Right ventricle myocardium inferior (tissue), 1 donor: ENCODE results near the gene SLC25A40. TPM values are rescaled to one million over a fixed set of nuclear protein-coding genes. Genes with fewer than 3 reads are reported as not detected.
A peak's percentile ranks its signal among the peaks of the same experiment; 100 is the strongest.
"Not testable (repeated sequence)": the region's sequence is repeated elsewhere in the genome, so short reads cannot be mapped to it uniquely, and the experiment has no call there.

Experiments used
- ATAC-seq: fragments of 200-7000 bp; cut with Tn5 transposase; one replicate; pipeline ENCODE4 v1.9.1; 2020; ENCODE audit warnings: mild to moderate bottlenecking, moderate library complexity
- DNase-seq: peaks from one replicate; pipeline ENCODE4 v3.0.0; 2021; ENCODE audit errors: missing footprints
- intact Hi-C: fragments of 100-400 bp; cut with DNase I; formaldehyde crosslinking; loops from one replicate; pipeline ENCODE4 v1.11.0; 2022
- total RNA-seq: library from RNA; stranded (reverse); fragmentation: NEBNext Ultra II Directional; extraction: Animal tissue kit (Norgen Biotek cat#: 25700); gene quantifications from one replicate; pipeline ENCODE4 v1.2.1, GENCODE V29; 2021
- donor health status: DM: no; HTN: yes; CAD: no; lungs with severe emphysema.

SLC25A40 gene
- total RNA-seq, 1 donor from 2014 or later = 23.5 TPM

DNA sequence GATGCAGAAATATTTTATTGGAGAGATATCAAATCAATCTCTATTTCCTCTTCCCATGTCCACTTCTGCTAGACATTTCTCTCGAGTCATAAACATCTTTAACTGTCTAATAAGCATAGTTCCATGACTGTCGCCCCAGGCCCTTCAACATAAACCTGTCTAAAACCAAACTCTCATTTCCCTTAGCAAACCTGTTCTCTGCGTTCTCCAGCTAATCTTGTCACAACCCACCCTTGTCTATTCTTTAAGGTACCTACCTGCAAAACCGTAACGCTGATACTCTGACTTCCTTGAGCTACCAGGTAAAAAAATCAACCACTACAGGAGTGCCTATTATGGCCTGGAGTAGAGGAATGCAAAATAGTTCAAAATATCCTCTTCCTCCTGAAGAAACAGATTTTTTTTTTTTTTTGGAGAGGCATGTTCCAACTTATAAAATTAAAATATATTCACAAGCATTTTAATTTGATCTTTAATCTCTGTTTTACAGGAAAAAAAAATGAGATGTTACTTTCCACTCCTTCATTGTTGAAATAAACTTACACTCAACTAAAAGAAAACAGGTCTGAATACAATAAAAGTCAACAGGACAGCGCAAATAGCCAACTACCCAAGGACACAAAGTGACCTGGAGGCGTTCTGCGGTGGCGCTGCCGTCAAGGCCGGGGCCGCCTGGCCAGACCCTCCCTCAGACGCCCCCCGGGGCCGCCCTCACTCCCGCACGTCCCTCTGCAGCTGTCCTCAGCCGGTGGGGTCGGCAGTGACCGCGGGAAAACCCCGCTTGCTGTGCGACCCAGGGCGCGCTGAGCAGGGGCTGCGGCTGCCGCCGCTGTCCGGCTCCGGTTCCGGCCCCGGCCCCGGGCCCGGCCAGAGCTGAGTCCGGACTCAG is 765 bp downstream of the SLC25A40 start:
- intact Hi-C loops = loop anchor here (5.0 to 10.0 kb wide), 2 partner anchors 528 to 721 kb away; partner anchors contain the start of genes CROT and DMTF1
- ATAC-seq (peak; percentile 22), DNase-seq (peak; percentile 62)

DNA sequence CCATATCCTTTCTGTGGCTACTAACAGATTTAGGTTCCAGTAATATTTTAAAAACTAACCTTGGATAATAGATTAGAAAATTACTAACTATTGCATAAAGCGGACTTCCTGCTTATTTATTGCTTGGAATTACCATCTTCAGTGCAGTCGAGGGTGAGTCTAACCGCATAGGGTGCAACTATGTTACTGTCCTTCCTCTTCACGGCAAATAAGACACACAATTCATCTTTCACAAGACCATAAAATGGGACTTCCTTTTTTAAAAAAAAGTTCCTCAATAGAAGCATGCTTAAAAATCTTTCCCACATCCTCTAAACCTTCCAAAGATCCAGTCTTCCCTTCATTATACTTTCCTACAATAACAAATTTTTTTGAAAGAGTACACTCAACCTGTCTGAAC is 2.1 kb downstream of the SLC25A40 start:
- intact Hi-C loops = loop anchor here (10.0 kb wide), 1 partner anchor 719 kb away; the partner anchor contains the start of gene DMTF1
- ATAC-seq = no peak
- DNase-seq = no peak

DNA sequence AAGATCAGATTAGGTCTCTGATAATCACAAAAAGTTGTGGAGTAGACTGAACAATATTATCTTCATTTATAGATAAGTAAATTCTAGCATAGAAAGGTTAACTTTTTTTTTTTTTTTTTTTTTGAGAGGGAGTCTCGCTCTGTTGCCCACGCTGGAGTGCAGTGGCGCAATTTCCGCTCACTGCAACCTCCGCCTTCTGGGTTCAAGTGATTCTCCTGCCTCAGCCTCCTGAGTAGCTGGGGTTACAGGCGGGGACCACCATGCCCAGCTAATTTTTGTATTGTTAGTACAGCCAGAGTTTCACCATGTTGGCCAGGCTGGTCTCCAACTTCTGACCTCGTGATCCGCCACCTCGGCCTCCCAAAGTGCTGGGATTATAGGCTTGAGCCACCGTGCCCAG is 2.8 kb downstream of the SLC25A40 start:
- peak; percentile 65 for DNase-seq
- intact Hi-C loops = loop anchor here (10.0 kb wide), 1 partner anchor 719 kb away; the partner anchor contains the start of gene DMTF1
- ATAC-seq = not testable (repeated sequence)

DNA sequence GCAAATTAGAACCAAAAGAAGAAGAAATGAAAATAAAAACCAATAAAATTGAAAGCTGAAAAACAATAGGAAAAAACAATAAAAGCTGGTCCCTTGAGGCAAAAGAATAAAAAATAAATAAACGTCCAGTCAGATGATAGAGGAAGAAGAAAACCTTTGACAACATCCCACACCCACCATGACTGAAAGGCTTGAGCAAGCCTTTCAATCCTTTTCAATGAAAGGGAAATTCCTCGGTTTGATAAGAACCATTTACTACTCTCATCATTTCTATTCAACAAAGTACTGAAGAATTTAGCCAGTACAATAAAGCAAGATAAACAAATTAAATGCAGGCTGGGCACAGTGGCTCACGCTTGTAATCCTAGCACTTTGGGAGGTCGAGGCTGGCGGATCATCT is 3.8 kb downstream of the SLC25A40 start:
- no peak for ATAC-seq
- no peak for DNase-seq
- intact Hi-C loops = loop anchor here (10.0 kb wide), 1 partner anchor 718 kb away; the partner anchor contains the start of gene DMTF1

DNA sequence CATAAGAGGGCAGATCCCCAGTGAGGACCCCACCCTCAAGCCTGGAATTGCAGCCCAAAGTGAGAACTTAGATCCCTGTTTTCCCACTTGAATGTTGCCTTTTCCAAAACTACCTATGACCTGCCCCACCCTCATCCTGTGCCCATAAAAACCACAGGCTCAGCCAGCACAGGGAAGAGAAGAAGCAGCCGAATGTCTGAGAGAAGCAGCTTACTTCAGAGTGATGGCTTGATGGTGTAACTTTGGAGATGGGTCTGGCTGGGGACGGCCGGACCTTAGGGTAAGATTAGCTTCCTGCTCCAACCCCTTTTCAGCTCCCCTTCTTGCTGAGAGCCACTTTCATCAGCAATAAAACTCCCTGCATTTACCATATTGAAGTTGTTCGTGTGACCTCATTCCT is 5.7 kb downstream of the SLC25A40 start:
- no peak for DNase-seq
- intact Hi-C loops = loop anchor here (10.0 kb wide), 1 partner anchor 716 kb away; the partner anchor contains the start of gene DMTF1
- ATAC-seq = no peak

DNA sequence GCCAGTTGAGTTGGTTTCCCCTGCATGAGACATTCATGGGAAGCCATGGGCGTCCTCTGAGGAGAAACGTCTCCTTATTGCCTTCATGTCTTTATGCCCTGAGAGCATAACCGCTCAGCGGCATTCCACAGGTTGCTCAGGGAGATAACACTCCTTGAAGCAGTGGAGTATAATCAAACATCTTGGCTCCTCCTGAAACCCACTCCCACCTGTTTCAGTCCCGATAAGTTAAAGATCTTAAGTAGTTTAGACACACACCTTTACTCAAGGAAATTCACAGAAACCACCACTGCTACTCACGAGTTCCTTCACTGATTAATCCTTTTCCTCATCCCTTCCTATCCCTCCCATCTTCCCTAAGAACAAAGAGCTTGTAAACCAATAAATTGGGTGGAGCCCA is 9.6 kb downstream of the SLC25A40 start:
- intact Hi-C loops, DNase-seq, ATAC-seq: not testable (repeated sequence)

DNA sequence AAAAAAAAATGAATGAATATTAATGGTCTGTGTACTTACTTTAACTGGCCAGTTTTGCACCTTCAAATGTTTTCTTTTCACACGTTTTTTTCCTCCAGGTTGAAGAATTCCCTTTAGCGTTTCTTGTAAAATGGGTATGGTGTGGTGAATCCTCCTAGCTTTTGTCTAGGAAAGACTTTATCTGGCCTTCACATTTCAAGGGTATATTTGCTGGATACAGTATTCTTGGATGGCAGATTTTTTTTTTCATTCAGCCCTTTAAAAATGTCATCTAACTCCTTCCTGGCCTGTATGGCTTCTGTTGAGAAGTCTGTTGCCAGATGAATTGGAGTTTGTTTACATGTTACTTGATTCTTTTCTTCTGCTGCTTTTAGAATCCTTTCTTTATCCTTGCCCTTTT is 10.1 kb downstream of the SLC25A40 start:
- ATAC-seq (no peak), DNase-seq (no peak)
- intact Hi-C loops = no loop called here

DNA sequence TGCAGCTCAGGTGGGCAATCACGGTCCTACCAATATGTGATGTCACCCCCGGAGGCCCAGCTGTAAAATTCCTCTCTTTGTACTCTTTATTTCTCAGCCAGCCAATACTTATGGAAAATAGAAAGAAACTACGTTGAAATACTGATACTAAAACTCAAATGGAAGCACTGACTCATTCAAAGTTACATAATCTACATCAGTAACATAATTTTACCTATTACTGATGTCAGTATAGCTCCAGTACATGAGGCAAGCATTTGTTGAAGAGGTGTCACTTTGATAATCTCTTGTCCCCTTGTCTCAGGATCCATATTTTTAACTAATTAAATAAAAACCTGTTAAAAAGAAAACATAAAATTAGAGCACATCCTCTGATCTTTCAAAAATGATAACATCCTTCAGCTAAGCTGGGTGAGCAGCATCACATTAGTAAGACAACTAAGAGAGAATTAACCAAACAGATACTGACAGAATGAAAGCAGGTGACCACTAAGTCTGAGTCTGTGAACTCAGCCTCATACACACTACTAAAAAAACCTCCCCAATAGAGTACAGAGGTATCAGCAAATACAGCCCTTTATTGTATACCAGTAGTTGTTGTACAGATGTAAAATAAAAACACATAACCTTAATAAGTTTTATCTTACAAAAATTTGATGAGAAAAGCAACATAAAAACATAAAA is 17.6 kb downstream of the SLC25A40 start:
- intact Hi-C loops = no loop called here
- ATAC-seq (no peak), DNase-seq (no peak)

DNA sequence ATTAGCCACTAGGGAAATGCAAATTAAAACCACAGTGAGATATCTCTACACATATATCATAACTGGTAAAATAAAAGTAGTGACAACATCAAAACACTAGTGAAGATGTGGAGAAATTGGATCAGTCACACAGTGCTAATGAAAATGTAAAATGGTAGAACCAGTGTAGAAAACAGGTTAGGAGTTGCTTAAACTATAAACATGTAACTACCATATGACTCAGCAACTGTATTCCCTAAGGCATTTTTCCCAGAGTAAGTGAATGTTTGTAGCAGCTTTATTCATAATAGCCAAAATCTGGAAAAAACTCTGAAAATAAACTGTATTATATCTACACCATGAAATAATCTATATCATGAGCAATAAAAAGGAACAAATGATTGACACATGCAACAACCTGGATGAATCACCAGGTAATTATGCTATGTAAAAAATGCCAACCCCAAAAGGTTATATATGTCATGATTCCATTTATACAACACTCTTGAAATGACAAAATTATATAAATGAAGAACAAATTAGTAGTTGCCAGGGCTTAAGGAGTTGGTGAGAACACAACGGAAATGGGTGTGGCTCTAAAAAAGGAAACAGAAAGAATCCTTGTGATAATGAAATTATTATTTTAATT is 22.8 kb downstream of the SLC25A40 start:
- no peak for DNase-seq
- ATAC-seq = no peak
- intact Hi-C loops = no loop called here

DNA sequence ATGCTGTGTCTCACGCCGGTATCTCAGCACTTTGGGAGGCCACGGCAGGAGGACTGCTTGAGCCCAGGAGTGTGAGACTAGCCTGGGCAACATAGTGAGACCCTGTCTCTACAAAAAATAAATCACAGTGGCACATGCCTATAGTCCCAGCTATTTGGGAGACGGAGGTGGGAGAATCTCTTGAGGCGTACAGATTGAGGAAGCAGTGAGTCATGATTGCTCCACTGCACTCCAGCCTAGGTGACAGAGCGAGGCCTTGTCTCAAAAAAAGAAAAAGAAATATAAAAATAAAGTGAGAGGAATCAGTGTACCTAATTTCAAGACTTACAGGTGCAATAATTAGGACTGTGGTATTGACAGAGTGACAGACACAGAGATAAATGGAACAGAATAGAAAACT is 23.9 kb downstream of the SLC25A40 start:
- intact Hi-C loops = no loop called here
- DNase-seq = no peak
- ATAC-seq = no peak

DNA sequence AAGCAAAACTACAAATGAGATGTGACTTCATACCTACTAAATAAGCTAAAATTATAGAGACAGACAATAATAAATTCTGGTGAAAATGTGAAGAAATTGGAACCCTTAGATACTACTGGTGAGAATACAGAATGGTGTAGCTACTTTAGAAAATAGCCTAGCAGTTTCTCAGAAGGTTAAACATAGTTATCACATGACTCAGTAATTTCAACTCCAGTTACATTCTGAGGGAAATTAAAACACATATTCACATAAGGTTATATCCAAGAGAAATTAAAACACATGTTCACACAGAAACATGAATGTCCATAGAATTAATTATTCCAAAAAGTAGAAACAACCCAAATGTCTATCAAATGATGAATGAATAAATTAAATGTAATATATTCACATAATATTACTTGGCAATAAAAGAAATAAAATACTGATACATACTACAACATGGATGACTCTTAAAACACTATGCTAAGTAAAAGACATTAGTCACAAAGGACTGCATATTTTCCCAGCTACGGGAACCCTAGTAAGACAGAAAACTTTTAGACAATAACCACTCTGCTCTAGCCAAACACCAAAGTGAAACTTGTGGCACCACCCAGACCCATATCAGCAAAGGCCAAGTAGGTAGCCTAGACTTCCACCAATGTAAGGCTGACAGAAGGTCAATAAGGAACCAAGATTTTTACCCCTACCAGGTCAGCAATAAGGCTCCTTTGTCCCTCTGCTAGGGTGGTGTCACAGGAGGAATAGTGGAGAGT is 25.1 kb downstream of the SLC25A40 start:
- no peak for ATAC-seq
- no peak for DNase-seq
- intact Hi-C loops = no loop called here

DNA sequence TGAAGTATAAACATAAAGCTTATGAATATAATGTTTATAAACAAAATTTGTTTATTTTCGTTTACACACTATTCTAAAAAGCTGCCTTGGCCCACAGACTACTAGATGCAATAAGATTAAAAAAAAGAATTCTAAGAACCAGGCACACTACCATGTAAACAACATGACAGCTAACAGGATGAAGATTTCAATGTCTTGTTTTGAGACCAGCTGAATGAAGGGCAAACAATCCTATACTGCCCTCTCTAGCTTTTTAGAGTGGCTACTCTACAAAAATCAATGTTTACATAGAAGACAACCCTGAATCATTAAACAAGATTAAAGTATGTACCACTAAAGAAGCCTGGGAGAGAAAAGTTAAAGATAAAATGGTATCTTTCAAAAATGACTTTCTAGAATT is 38.6 kb downstream of the SLC25A40 start:
- no peak for ATAC-seq
- intact Hi-C loops = no loop called here
- DNase-seq = no peak

DNA sequence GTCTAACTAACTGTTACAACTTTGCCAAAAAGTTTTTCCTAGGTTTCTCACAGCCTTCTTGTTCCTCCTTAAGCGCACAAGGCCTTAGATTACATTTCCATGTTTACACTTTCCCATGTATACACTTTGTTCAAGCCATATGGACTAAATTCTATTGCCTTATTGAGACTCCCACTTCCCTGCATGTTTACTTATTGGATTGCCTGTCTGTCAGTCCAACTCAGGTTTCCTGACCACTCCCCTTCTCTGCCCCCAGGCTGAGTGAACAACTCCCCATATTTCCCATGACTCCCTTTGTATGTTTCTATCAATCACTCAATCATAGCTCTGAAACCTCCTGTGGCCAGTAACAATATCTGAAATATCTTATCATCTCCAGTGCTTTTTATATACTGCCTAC is 43.0 kb downstream of the SLC25A40 start:
- intact Hi-C loops = no loop called here
- no peak for DNase-seq
- ATAC-seq = no peak

DNA sequence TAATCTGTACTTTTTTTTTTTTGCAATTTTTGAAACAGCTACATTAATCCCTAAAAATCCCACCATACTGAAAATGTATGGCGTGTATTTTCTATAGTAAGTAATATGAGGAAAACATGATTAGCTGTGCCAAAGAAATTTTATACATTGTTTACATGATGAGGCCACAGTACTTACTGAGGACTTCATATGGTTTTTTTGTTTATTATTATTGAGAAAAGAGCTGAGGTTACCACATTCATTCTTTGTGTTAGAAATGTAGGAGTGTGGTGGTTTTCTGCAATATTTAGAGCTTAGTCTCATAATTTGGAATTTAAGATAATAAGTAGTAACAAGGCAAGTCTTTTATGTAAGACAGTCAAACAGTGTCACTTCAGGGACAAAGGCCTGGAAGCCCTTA is 45.1 kb downstream of the SLC25A40 start:
- ATAC-seq = no peak
- intact Hi-C loops = no loop called here

DNA sequence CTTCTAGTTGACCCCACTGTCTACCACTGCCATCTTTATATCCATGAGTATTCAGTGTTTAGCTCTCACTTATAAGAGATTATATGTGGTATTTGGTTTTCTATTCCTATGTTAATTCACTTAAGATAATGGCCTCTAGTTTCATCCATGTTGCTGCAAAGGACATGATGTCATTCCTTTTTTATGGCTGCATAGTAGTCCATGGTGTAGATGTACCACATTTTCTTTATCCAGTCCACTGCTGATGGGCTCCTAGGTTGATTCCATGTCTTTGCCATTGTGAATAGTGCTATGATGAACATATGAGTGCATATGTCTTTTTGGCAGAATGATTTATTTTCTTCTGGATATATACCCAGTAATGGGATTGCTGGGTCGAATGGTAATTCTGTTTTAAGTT is 47.8 kb downstream of the SLC25A40 start:
- ATAC-seq, DNase-seq, intact Hi-C loops: not testable (repeated sequence)

More for the DNA sequence above, 45.1 kb downstream of the SLC25A40 start:
- DNase-seq = no peak

DNA sequence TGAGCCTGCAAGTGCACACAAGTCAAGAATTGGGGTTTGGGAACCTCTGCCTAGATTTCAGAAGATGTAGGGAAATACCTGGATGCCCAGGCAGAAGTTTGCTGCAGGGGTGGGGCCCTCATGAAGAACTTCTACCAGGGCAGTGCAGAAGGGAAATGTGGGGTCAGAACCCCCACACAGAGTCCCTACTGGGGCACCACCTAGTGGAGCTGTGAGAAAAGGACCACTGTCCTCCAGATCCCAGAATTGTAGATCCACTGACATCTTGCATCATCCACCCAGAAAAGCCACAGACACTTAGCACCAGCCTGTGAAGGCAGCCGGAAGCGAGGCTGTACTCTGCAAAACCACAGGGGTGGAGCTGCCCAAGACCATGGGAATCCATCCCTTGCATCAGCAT is 50.8 kb downstream of the SLC25A40 start:
- DNase-seq, intact Hi-C loops, ATAC-seq: not testable (repeated sequence)

DNA sequence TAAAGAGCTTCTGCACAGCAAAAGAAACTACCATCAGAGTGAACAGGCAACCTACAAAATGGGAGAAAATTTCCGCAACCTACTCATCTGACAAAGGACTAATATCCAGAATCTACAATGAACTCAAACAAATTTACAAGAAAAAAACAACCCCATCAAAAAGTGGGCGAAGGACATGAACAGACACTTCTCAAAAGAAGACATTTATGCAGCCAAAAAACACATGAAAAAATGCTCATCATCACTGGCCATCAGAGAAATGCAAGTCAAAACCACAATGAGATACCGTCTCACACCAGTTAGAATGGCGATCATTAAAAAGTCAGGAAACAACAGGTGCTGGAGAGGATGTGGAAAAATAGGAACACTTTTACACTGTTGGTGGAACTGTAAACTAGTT is 54.1 kb downstream of the SLC25A40 start:
- ATAC-seq, intact Hi-C loops, DNase-seq: not testable (repeated sequence)

DNA sequence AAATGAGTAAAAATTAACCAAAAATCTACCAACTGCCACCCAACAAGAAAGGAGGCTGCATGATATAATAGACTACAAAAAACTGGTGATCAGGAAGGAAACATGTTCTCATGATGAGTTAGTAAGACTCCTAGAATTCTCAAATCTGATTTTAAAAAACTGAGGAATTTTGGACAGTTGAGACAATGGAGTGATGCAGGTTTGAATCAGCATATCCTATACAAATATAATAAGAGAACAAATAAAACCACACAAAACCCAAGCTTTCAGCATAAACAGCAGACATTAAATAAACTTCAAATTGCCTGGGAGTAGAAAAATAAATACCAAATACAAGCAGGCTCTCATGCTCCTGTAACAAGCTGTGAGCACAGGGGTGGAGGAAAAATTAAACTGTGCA is 57.8 kb downstream of the SLC25A40 start:
- DNase-seq (no peak), ATAC-seq (no peak)
- intact Hi-C loops = no loop called here

DNA sequence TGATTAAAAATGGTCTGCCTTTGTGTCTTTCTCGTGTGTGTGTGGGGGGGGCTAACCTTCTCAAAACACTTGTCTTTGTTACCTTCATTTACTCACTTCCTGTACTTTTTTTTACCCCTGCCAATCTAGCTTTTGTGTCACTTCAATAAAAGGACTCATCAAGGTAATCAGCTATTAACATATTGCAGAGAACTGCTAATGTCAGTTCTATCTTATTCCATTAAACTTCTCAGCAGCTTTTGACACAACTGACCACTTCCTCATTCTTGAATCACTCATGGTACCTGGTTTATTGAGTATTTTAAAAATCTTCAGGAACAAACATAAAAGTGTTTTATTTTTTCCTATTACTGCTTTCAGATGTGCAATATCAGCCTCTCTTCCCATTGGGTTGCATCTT is 59.8 kb downstream of the SLC25A40 start:
- no peak for DNase-seq
- ATAC-seq = no peak
- intact Hi-C loops = no loop called here
